GM12878 (cell line): ENCODE results near the gene CNTLN. TPM values are rescaled to one million over a fixed set of nuclear protein-coding genes. Genes with fewer than 3 reads are reported as not detected.

Experiments
- ATAC-seq: fragments of 200-7000 bp; cut with Tn5 transposase; 3 replicates; pipeline ENCODE4 v1.9.1; 2020; ENCODE audit warnings: mild to moderate bottlenecking, moderate library complexity
- BruUV-seq: library from RNA; stranded (reverse); fragments of 400-500 nt; replicated peaks from 2 replicates; lab custom pipeline; 2021; lab: Mats Ljungman, UMichigan
- CTCF ChIA-PET: fragments of 300-600 bp; sonication (Branson Sonifier 250); formaldehyde crosslinking; extraction: SDS; loops from one replicate; lab custom pipeline; 2021; ENCODE audit warnings: inconsistent platforms; lab: Yijun Ruan, JAX
- POLR2A ChIA-PET: fragments of 350-600 bp; formaldehyde crosslinking; extraction: SDS; loops from one replicate; lab custom pipeline; 2021; ENCODE audit warnings: inconsistent platforms; lab: Charles Lee
- RAD21 ChIA-PET: fragments of 300-600 bp; sonication (Branson Sonifier 250); formaldehyde crosslinking; loops from one replicate; lab custom pipeline; 2023; ENCODE audit warnings: antibody characterized with exemption; ENCODE audit not compliant: unreplicated experiment; lab: Charles Lee
- SMC1A ChIA-PET: fragments of 300-600 bp; sonication (Branson Sonifier 250); formaldehyde crosslinking; loops from one replicate; lab custom pipeline; 2023; ENCODE audit not compliant: unreplicated experiment, uncharacterized antibody; lab: Charles Lee
- DNase-seq: peaks from one replicate; pipeline ENCODE4 v3.0.0-alpha.2; 2011; ENCODE audit warnings: low read depth, low spot score
- FAIRE-seq: peaks from 3 replicates; lab custom pipeline; 2011; peaks lifted over from hg19 to GRCh38; lab: Jason Lieb, UNC
- H2AFZ ChIP-seq: 2 replicates; pipeline ENCODE4 v1.6.0; 2011; ENCODE audit warnings: low read depth, low read length, control low read depth; ENCODE audit not compliant: control insufficient read depth
- H3K27ac ChIP-seq: 2 replicates; pipeline ENCODE4 v1.5.1; 2011; ENCODE audit warnings: control low read depth; ENCODE audit not compliant: control insufficient read depth, insufficient read depth
- H3K27me3 ChIP-seq, 2 experiments: replicated peaks in 1 of 2; 2 replicates each; pipeline versions ENCODE4 v1.6.0 to v1.6.1; 2011; ENCODE audit warnings: low read length in 1 of 2; ENCODE audit not compliant: control insufficient read depth in 2 of 2, insufficient read depth in 2 of 2
- H3K36me3 ChIP-seq, 2 experiments: 2 replicates each; pipeline ENCODE4 v1.5.1; 2011; ENCODE audit warnings: low read length in 1 of 2; ENCODE audit not compliant: control insufficient read depth in 2 of 2, insufficient read depth in 2 of 2
- H3K4me1 ChIP-seq: 2 replicates; pipeline ENCODE4 v1.6.1; 2011; ENCODE audit warnings: mild to moderate bottlenecking, low read length, moderate library complexity, mixed read lengths; ENCODE audit not compliant: control insufficient read depth, insufficient read depth
- H3K4me2 ChIP-seq: 2 replicates; pipeline ENCODE4 v1.6.0; 2011; ENCODE audit warnings: control low read depth; ENCODE audit not compliant: control insufficient read depth, insufficient read depth
- H3K4me3 ChIP-seq: fragments of 200-600 bp; sonication (generic); 2 replicates; pipeline ENCODE4 v1.5.1; 2016
- H3K79me2 ChIP-seq: 2 replicates; pipeline ENCODE4 v1.6.0; 2011; ENCODE audit warnings: low read length; ENCODE audit not compliant: control insufficient read depth, insufficient read depth
- H3K9ac ChIP-seq: 2 replicates; pipeline ENCODE4 v1.8.0; 2011; ENCODE audit warnings: low read length, control low read depth, mixed read lengths; ENCODE audit not compliant: control insufficient read depth, insufficient read depth
- H3K9me3 ChIP-seq: replicated peaks from 3 replicates; pipeline ENCODE4 v1.5.1; 2011; ENCODE audit warnings: mild to moderate bottlenecking, low read length; ENCODE audit not compliant: control insufficient read depth, insufficient read depth
- H4K20me1 ChIP-seq: 2 replicates; pipeline ENCODE4 v1.6.0; 2011; ENCODE audit not compliant: control insufficient read depth, insufficient read depth
- CBX5 ChIP-seq: sonication (generic); IDR thresholded peaks from 2 replicates; pipeline ENCODE4 v1.6.1; 2016; ENCODE audit warnings: low read depth, moderate library complexity, mild to moderate bottlenecking, inconsistent platforms
- CHD2 ChIP-seq: IDR thresholded peaks from 2 replicates; pipeline ENCODE4 v1.6.1; 2011; ENCODE audit warnings: low read depth, low read length, improper control_type of control experiment, borderline replicate concordance
- ETV6 ChIP-seq, 2 experiments: fragments of 450-650 bp in 1 of 2; IDR thresholded peaks in 1 of 2; conservative IDR thresholded peaks in 1 of 2; 2 replicates each; pipeline ENCODE4 v1.6.1; 2014; ENCODE audit warnings: antibody characterized with exemption in 1 of 2, borderline replicate concordance in 1 of 2, low read depth in 1 of 2, mild to moderate bottlenecking in 1 of 2, moderate library complexity in 1 of 2
- IKZF1 ChIP-seq: fragments of 450-650 bp; conservative IDR thresholded peaks from 2 replicates; pipeline ENCODE4 v1.6.1; 2017; ENCODE audit warnings: antibody characterized with exemption, mild to moderate bottlenecking
- MEF2B ChIP-seq: fragments of 450-650 bp; IDR thresholded peaks from 2 replicates; pipeline ENCODE4 v1.6.1; 2018; ENCODE audit warnings: mild to moderate bottlenecking, moderate library complexity; ENCODE audit not compliant: partially characterized antibody, poor library complexity, severe bottlenecking
- NFYA ChIP-seq: IDR thresholded peaks from 2 replicates; pipeline ENCODE4 v1.6.1; 2011; ENCODE audit warnings: low read depth, mild to moderate bottlenecking, low read length, improper control_type of control experiment, borderline replicate concordance
- NR2F1 ChIP-seq: fragments of 450-650 bp; conservative IDR thresholded peaks from 2 replicates; pipeline ENCODE4 v1.6.1; 2017; ENCODE audit warnings: mild to moderate bottlenecking
- STAT1 ChIP-seq: fragments of 450-650 bp; conservative IDR thresholded peaks from 2 replicates; pipeline ENCODE4 v1.6.1; 2014; ENCODE audit warnings: antibody characterized with exemption, mild to moderate bottlenecking
- WGBS: methylation state at CpG from one replicate; pipeline ENCODE4 v1.1.6; 2016; ENCODE audit warnings: low lambda C conversion rate; ENCODE audit not compliant: insufficient replicate concordance, insufficient coverage; ENCODE audit errors: missing lambda C conversion rate; 5-methylcytosine and 5-hydroxymethylcytosine counted together
- in situ Hi-C: fragments of 300-500 bp; cut with MboI; formaldehyde crosslinking; loops from 9 replicates; pipeline ENCODE4 v1.14.3; 2018; ENCODE audit warnings: mixed read lengths
- intact Hi-C: fragments of 100-400 bp; cut with micrococcal nuclease; formaldehyde crosslinking; loops from one replicate; pipeline ENCODE4 v1.14.2; 2022; ENCODE audit not compliant: unreplicated experiment
- polyA plus RNA-seq, 11 experiments: library from polyadenylated mRNA; depleted of rRNA in 4 of 11; unstranded in 6 of 11; stranded (reverse) in 5 of 11; fragments of >200 nt; fragmentation: Nextera tagmentation in 4 of 11; fragmentation: Illumina TruSeq in 1 of 11; extraction: Ambion mirVana in 4 of 11; extraction: Trizol in 1 of 11; gene quantifications; 1 replicate in 1 of 11; 2 replicates in 10 of 11; pipeline versions ENCODE4 v1.2.1 to v1.2.3, GENCODE V29; 2011 to 2016; ENCODE audit warnings: inconsistent platforms in 2 of 11, missing spikeins in 2 of 11, low read depth in 1 of 11
- total RNA-seq, 4 experiments: library from RNA; depleted of rRNA in 3 of 4; stranded (reverse); fragments of >200 nt in 3 of 4; fragmentation: Illumina TruSeq in 1 of 4; extraction: Trizol in 1 of 4; gene quantifications; 2 replicates each; pipeline versions ENCODE4 v1.2.1 to v1.2.3, GENCODE V29; 2013 to 2021
- TF ChIP-seq, protein P1 (sequence below): IDR thresholded peaks from 2 replicates; pipeline ENCODE4 v1.6.1; 2011; ENCODE audit warnings: low read depth, low read length, improper control_type of control experiment, borderline replicate concordance
- TF ChIP-seq, protein P2 (sequence below): IDR thresholded peaks from 2 replicates; pipeline ENCODE4 v1.6.1; 2012; ENCODE audit warnings: mild to moderate bottlenecking, low read depth, low read length
- TF ChIP-seq, protein P3 (sequence below): fragments of 450-650 bp; formaldehyde crosslinking; IDR thresholded peaks from 2 replicates; pipeline ENCODE4 v1.4.0; 2022; ENCODE audit warnings: mild to moderate bottlenecking, moderate library complexity
- TF ChIP-seq, protein P4 (sequence below): IDR thresholded peaks from 2 replicates; pipeline ENCODE4 v1.6.1; 2011; ENCODE audit warnings: borderline replicate concordance, low read depth, mild to moderate bottlenecking, moderate library complexity, low read length; ENCODE audit not compliant: insufficient read depth, poor library complexity, severe bottlenecking

CNTLN gene
- total and polyA plus RNA-seq, 10 of the 15 experiments (the other 5 are each of a cell fraction or from before 2014, with no cell fraction given): 0.01 to 7.0 (median 0.03) TPM; not detected in 4

DNA sequence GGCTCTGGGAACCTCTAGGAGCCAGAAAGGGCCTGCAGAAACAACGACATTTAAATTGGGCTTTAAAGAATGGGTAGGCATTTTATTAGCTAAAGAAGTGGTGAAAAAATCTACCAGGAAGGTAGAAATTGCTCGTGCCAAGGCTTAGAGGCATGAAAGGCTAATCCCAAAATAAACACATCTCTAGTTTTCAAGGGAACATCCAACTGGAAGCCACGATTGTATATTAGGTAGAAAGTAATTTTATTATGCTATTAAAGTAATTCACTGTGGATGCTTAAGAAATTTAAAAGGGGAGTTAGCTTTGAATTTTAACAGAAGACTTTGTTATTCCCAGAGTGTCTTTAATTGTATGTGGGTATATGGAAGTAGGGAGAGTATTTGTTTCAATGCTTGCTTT lies 17.5 kb upstream of the CNTLN start (continued):
- no peak for TF ChIP-seq IKZF1
- TF ChIP-seq CHD2: no peak
- TF ChIP-seq, protein P1, sequence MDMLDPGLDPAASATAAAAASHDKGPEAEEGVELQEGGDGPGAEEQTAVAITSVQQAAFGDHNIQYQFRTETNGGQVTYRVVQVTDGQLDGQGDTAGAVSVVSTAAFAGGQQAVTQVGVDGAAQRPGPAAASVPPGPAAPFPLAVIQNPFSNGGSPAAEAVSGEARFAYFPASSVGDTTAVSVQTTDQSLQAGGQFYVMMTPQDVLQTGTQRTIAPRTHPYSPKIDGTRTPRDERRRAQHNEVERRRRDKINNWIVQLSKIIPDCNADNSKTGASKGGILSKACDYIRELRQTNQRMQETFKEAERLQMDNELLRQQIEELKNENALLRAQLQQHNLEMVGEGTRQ: no peak
- TF ChIP-seq, protein P2, sequence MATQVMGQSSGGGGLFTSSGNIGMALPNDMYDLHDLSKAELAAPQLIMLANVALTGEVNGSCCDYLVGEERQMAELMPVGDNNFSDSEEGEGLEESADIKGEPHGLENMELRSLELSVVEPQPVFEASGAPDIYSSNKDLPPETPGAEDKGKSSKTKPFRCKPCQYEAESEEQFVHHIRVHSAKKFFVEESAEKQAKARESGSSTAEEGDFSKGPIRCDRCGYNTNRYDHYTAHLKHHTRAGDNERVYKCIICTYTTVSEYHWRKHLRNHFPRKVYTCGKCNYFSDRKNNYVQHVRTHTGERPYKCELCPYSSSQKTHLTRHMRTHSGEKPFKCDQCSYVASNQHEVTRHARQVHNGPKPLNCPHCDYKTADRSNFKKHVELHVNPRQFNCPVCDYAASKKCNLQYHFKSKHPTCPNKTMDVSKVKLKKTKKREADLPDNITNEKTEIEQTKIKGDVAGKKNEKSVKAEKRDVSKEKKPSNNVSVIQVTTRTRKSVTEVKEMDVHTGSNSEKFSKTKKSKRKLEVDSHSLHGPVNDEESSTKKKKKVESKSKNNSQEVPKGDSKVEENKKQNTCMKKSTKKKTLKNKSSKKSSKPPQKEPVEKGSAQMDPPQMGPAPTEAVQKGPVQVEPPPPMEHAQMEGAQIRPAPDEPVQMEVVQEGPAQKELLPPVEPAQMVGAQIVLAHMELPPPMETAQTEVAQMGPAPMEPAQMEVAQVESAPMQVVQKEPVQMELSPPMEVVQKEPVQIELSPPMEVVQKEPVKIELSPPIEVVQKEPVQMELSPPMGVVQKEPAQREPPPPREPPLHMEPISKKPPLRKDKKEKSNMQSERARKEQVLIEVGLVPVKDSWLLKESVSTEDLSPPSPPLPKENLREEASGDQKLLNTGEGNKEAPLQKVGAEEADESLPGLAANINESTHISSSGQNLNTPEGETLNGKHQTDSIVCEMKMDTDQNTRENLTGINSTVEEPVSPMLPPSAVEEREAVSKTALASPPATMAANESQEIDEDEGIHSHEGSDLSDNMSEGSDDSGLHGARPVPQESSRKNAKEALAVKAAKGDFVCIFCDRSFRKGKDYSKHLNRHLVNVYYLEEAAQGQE: no peak

DNA sequence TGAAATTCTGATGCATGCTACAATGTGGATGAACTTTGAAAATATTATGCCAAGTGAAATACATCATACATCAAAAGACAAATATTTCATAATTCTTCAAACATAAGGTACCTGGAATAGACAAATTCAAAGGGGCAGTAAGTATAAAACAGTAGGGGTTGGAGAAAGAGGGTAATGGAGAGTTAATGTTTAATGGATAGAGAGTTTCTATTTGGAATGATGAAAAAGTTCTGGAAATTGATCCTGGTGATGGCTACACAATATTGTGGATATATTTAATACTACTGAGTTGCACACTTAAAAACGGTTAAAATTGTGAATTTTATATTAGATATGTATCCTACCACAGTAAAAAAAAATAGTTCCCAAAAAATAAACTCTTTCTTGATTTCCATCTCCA lies 14.6 kb upstream of the CNTLN start:
- CTCF ChIA-PET: interaction anchor here (0.6 kb wide), 2 partner anchors 41 to 97 kb away, joined by 3 read pairs; no protein-coding TSS in a partner anchor
- no TSS peak for BruUV-seq
- no peaks in the 10 kb centered on the region for H4K20me1 ChIP-seq
- 6% methylated on average over 1 of the region's 1 CpG for WGBS
- DNase-seq: no peak
- no peak for ATAC-seq
- no peaks in the 10 kb centered on the region for H3K36me3 ChIP-seq
- TF ChIP-seq CBX5: no peak
- no peak for TF ChIP-seq NFYA
- TF ChIP-seq, protein P3, sequence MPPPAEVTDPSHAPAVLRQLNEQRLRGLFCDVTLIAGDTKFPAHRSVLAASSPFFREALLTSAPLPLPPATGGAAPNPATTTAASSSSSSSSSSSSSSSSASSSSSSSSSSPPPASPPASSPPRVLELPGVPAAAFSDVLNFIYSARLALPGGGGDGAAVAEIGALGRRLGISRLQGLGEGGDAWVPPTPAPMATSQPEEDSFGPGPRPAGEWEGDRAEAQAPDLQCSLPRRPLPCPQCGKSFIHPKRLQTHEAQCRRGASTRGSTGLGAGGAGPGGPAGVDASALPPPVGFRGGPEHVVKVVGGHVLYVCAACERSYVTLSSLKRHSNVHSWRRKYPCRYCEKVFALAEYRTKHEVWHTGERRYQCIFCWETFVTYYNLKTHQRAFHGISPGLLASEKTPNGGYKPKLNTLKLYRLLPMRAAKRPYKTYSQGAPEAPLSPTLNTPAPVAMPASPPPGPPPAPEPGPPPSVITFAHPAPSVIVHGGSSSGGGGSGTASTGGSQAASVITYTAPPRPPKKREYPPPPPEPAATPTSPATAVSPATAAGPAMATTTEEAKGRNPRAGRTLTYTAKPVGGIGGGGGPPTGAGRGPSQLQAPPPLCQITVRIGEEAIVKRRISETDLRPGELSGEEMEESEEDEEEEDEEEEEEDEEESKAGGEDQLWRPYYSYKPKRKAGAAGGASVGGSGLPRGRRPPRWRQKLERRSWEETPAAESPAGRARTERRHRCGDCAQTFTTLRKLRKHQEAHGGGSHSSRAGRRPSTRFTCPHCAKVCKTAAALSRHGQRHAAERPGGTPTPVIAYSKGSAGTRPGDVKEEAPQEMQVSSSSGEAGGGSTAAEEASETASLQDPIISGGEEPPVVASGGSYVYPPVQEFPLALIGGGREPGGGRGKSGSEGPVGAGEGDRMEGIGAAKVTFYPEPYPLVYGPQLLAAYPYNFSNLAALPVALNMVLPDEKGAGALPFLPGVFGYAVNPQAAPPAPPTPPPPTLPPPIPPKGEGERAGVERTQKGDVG (CRISPR knock-in tag): no peak
- TF ChIP-seq ETV6 (conservative IDR thresholded peaks at IDR 0.05 in 1 of 2, IDR thresholded peaks at IDR 0.05 in 1 of 2; ENCODE audit: borderline replicate concordance in 1 of 2, low read depth in 1 of 2): no peak
- TF ChIP-seq, protein P4, sequence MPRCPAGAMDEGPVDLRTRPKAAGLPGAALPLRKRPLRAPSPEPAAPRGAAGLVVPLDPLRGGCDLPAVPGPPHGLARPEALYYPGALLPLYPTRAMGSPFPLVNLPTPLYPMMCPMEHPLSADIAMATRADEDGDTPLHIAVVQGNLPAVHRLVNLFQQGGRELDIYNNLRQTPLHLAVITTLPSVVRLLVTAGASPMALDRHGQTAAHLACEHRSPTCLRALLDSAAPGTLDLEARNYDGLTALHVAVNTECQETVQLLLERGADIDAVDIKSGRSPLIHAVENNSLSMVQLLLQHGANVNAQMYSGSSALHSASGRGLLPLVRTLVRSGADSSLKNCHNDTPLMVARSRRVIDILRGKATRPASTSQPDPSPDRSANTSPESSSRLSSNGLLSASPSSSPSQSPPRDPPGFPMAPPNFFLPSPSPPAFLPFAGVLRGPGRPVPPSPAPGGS: no peak
- TF ChIP-seq NR2F1: no peak
- TF ChIP-seq STAT1: no peak
- no peak for TF ChIP-seq MEF2B
- H3K4me3 ChIP-seq: no peak overlapping the region
- no peak overlapping the region for H2AFZ ChIP-seq
- SMC1A ChIA-PET: no interaction called here
- H3K79me2 ChIP-seq: no peaks in the 10 kb centered on the region
- no peaks in the 10 kb centered on the region for H3K4me1 ChIP-seq
- RAD21 ChIA-PET: no interaction called here
- no peak overlapping the region for H3K9ac ChIP-seq
- POLR2A ChIA-PET: no interaction called here
- no peaks in the 10 kb centered on the region for H3K9me3 ChIP-seq
- H3K4me2 ChIP-seq: no peak overlapping the region
- H3K27ac ChIP-seq: no peak overlapping the region
- in situ Hi-C loops: loop anchor here (10.0 kb wide), 1 partner anchor 335 kb away; no protein-coding TSS in a partner anchor
- no peak for FAIRE-seq
- no peaks in the 10 kb centered on the region for H3K27me3 ChIP-seq
- intact Hi-C loops: loop anchor here (5.0 kb wide), 1 partner anchor 368 kb away; no protein-coding TSS in a partner anchor
